ENCODE data around the gene KRTAP9-4. TPM values are rescaled to one million over a fixed set of nuclear protein-coding genes. Genes with fewer than 3 reads are reported as not detected.

KRTAP9-4 gene
- total RNA-seq (2014; rRNA removed; shearing (Covaris generic)), result not detected in 2 replicates

GRCh38 chr17:41249637-41250240 lies at the start of gene KRTAP9-4:
TSS of gene KRTAP9-4 (plus strand) at chr17:41249687. CDS start at chr17:41249721, 34 bp downstream.

GRCh38 chr17:41226598-41227095 lies 22.8 kb upstream of the KRTAP9-4 start, which contains the start of gene KRTAP9-2:
TSS of gene KRTAP9-2 (plus strand) at chr17:41226648. CDS start at chr17:41226655, 7 bp downstream.

GRCh38 chr17:41232399-41233105 lies 16.9 kb upstream of the KRTAP9-4 start, which contains the start of gene KRTAP9-3:
TSS of gene KRTAP9-3 (plus strand) at chr17:41232449. CDS start at chr17:41232502, 53 bp downstream.

GRCh38 chr17:41237949-41238437 lies 11.5 kb upstream of the KRTAP9-4 start, which contains the start of gene KRTAP9-8:
TSS of gene KRTAP9-8 (plus strand) at chr17:41237999. CDS start at chr17:41238052, 53 bp downstream.

GRCh38 chr17:41255381-41256290 lies 6.1 kb downstream of the KRTAP9-4 start, which contains the start of gene KRTAP9-9:
TSS of gene KRTAP9-9 (plus strand) at chr17:41255384.

GRCh38 chr17:41265078-41265477 lies 15.6 kb downstream of the KRTAP9-4 start, which contains the start of gene KRTAP9-6:
TSS of gene KRTAP9-6 (plus strand) at chr17:41265378. CDS start at chr17:41265378, 0 bp downstream.

GRCh38 chr17:41275648-41276190 lies 26.2 kb downstream of the KRTAP9-4 start, which contains the start of gene KRTAP9-7:
TSS of gene KRTAP9-7 (plus strand) at chr17:41275698. CDS start at chr17:41275698, 0 bp downstream.

Small RNA genes within 50 kb of the gene (small RNA-seq; reads per million reads assigned to genes)
- gene KRTAP9-10P, result not detected

Other genes starting within 250 kb of the KRTAP9-4 start
- not detected in 2 replicates for gene KRTAP3-2, start 249.8 kb upstream of the KRTAP9-4 start, total RNA-seq (2014; rRNA removed; shearing (Covaris generic))
- not detected in 2 replicates for gene KRTAP3-1, start 240.6 kb upstream of the KRTAP9-4 start, total RNA-seq (2014; rRNA removed; shearing (Covaris generic))
- gene KRTAP1-5, start 222.5 kb upstream of the KRTAP9-4 start, total RNA-seq (2014; rRNA removed; shearing (Covaris generic)), result not detected in 2 replicates
- gene KRTAP1-4, start 219.5 kb upstream of the KRTAP9-4 start, total RNA-seq (2014; rRNA removed; shearing (Covaris generic)), result not detected in 2 replicates
- not detected in 2 replicates for gene KRTAP1-3, start 214.8 kb upstream of the KRTAP9-4 start, total RNA-seq (2014; rRNA removed; shearing (Covaris generic))
- not detected in 2 replicates for gene KRTAP1-1, start 208.2 kb upstream of the KRTAP9-4 start, total RNA-seq (2014; rRNA removed; shearing (Covaris generic))
- gene KRTAP2-1, start 202.4 kb upstream of the KRTAP9-4 start, total RNA-seq (2014; rRNA removed; shearing (Covaris generic)), result not detected in 2 replicates
- gene KRTAP2-2, start 194.5 kb upstream of the KRTAP9-4 start, total RNA-seq (2014; rRNA removed; shearing (Covaris generic)), result not detected in 2 replicates
- gene KRTAP2-3, start 189.6 kb upstream of the KRTAP9-4 start, total RNA-seq (2014; rRNA removed; shearing (Covaris generic)), result 0.29 TPM in 1 of 2 replicates, not detected in the other
- not detected in 2 replicates for gene KRTAP2-4, start 183.8 kb upstream of the KRTAP9-4 start, total RNA-seq (2014; rRNA removed; shearing (Covaris generic))
- gene KRTAP4-7, start 165.5 kb upstream of the KRTAP9-4 start, total RNA-seq (2014; rRNA removed; shearing (Covaris generic)), result not detected in 2 replicates
- gene KRTAP4-8, start 151.5 kb upstream of the KRTAP9-4 start, total RNA-seq (2014; rRNA removed; shearing (Covaris generic)), result not detected in 2 replicates
- not detected in 2 replicates for gene KRTAP4-16, start 147.5 kb upstream of the KRTAP9-4 start, total RNA-seq (2014; rRNA removed; shearing (Covaris generic))
- gene KRTAP4-9, start 144.3 kb upstream of the KRTAP9-4 start, total RNA-seq (2014; rRNA removed; shearing (Covaris generic)), result not detected in 2 replicates
- gene KRTAP4-11, start 131.3 kb upstream of the KRTAP9-4 start, total RNA-seq (2014; rRNA removed; shearing (Covaris generic)), result not detected in 2 replicates
- gene KRTAP4-12, start 125.5 kb upstream of the KRTAP9-4 start, total RNA-seq (2014; rRNA removed; shearing (Covaris generic)), result not detected in 2 replicates
- not detected in 2 replicates for gene KRTAP4-6, start 109.1 kb upstream of the KRTAP9-4 start, total RNA-seq (2014; rRNA removed; shearing (Covaris generic))
- gene KRTAP4-5, start 99.9 kb upstream of the KRTAP9-4 start, total RNA-seq (2014; rRNA removed; shearing (Covaris generic)), result not detected in 2 replicates
- not detected in 2 replicates for gene KRTAP4-4, start 88.9 kb upstream of the KRTAP9-4 start, total RNA-seq (2014; rRNA removed; shearing (Covaris generic))
- gene KRTAP4-3, start 81.5 kb upstream of the KRTAP9-4 start, total RNA-seq (2014; rRNA removed; shearing (Covaris generic)), result not detected in 2 replicates
- not detected in 2 replicates for gene KRTAP4-2, start 71.5 kb upstream of the KRTAP9-4 start, total RNA-seq (2014; rRNA removed; shearing (Covaris generic))
- not detected in 2 replicates for gene KRTAP4-1, start 64.8 kb upstream of the KRTAP9-4 start, total RNA-seq (2014; rRNA removed; shearing (Covaris generic))
- not detected in 2 replicates for gene KRTAP9-1, start 59.8 kb upstream of the KRTAP9-4 start, total RNA-seq (2014; rRNA removed; shearing (Covaris generic))
- not detected in 2 replicates for gene KRTAP9-2, start 23.0 kb upstream of the KRTAP9-4 start, total RNA-seq (2014; rRNA removed; shearing (Covaris generic))
- not detected in 2 replicates for gene KRTAP9-3, start 17.2 kb upstream of the KRTAP9-4 start, total RNA-seq (2014; rRNA removed; shearing (Covaris generic))
- gene KRTAP9-8, start 11.7 kb upstream of the KRTAP9-4 start, total RNA-seq (2014; rRNA removed; shearing (Covaris generic)), result not detected in 2 replicates
- gene KRTAP9-9, start 5.7 kb downstream of the KRTAP9-4 start, total RNA-seq (2014; rRNA removed; shearing (Covaris generic)), result not detected in 2 replicates
- gene KRTAP9-6, start 15.7 kb downstream of the KRTAP9-4 start, total RNA-seq (2014; rRNA removed; shearing (Covaris generic)), result not detected in 2 replicates
- gene KRTAP9-7, start 26.0 kb downstream of the KRTAP9-4 start, total RNA-seq (2014; rRNA removed; shearing (Covaris generic)), result not detected in 2 replicates
- gene KRTAP29-1, start 53.2 kb downstream of the KRTAP9-4 start, total RNA-seq (2014; rRNA removed; shearing (Covaris generic)), result not detected in 2 replicates
- not detected in 2 replicates for gene KRTAP16-1, start 59.6 kb downstream of the KRTAP9-4 start, total RNA-seq (2014; rRNA removed; shearing (Covaris generic))
- not detected in 2 replicates for gene KRTAP17-1, start 66.0 kb downstream of the KRTAP9-4 start, total RNA-seq (2014; rRNA removed; shearing (Covaris generic))
- not detected in 2 replicates for gene KRT33A, start 101.1 kb downstream of the KRTAP9-4 start, total RNA-seq (2014; rRNA removed; shearing (Covaris generic))
- 0.29 TPM in 1 of 2 replicates, not detected in the other for gene KRT33B, start 120.1 kb downstream of the KRTAP9-4 start, total RNA-seq (2014; rRNA removed; shearing (Covaris generic))
- 0.23 and 0.77 TPM in 2 replicates for gene KRT34, start 132.6 kb downstream of the KRTAP9-4 start, total RNA-seq (2014; rRNA removed; shearing (Covaris generic))
- not detected in 2 replicates for gene KRT31, start 147.9 kb downstream of the KRTAP9-4 start, total RNA-seq (2014; rRNA removed; shearing (Covaris generic))
- gene KRT37, start 174.9 kb downstream of the KRTAP9-4 start, total RNA-seq (2014; rRNA removed; shearing (Covaris generic)), result not detected in 2 replicates
- not detected in 2 replicates for gene KRT38, start 191.3 kb downstream of the KRTAP9-4 start, total RNA-seq (2014; rRNA removed; shearing (Covaris generic))
- gene KRT32, start 217.7 kb downstream of the KRTAP9-4 start, total RNA-seq (2014; rRNA removed; shearing (Covaris generic)), result 0.08 and 0.19 TPM in 2 replicates
- not detected in 2 replicates for gene KRT35, start 231.5 kb downstream of the KRTAP9-4 start, total RNA-seq (2014; rRNA removed; shearing (Covaris generic))
- not detected in 2 replicates for gene KRT36, start 240.2 kb downstream of the KRTAP9-4 start, total RNA-seq (2014; rRNA removed; shearing (Covaris generic))

All from A375 (cell line).